Transverse colon (tissue), 4 donors: ENCODE measurements around the gene GPR150.

Experiments
- EP300 ChIP-seq: sonication (generic); formaldehyde crosslinking; IDR thresholded peaks from one replicate; pipeline ENCODE4 v1.6.1; 2017; ENCODE audit warnings: antibody characterized with exemption, low read depth
- POLR2A ChIP-seq: fragments of 450-650 bp; IDR thresholded peaks from one replicate; pipeline ENCODE4 v1.6.1; 2016; ENCODE audit warnings: antibody characterized with exemption, mild to moderate bottlenecking, moderate library complexity
- POLR2AphosphoS5 ChIP-seq, 3 donors: sonication (generic); formaldehyde crosslinking; IDR thresholded peaks; one replicate each; pipeline ENCODE4 v1.6.1; 2016; ENCODE audit warnings: antibody characterized with exemption in 3 of 3
- TF ChIP-seq, protein P1 (sequence below), 5 experiments: fragments of 200-600 bp in 3 of 5; fragments of 450-650 bp in 2 of 5; sonication (generic) in 3 of 5; IDR thresholded peaks; 1 replicate in 2 of 5; 2 replicates in 3 of 5; pipeline ENCODE4 v1.5.1; 2016 to 2017; ENCODE audit warnings: antibody characterized with exemption in 5 of 5, inconsistent platforms in 3 of 5, mild to moderate bottlenecking in 2 of 5, moderate library complexity in 1 of 5

DNA sequence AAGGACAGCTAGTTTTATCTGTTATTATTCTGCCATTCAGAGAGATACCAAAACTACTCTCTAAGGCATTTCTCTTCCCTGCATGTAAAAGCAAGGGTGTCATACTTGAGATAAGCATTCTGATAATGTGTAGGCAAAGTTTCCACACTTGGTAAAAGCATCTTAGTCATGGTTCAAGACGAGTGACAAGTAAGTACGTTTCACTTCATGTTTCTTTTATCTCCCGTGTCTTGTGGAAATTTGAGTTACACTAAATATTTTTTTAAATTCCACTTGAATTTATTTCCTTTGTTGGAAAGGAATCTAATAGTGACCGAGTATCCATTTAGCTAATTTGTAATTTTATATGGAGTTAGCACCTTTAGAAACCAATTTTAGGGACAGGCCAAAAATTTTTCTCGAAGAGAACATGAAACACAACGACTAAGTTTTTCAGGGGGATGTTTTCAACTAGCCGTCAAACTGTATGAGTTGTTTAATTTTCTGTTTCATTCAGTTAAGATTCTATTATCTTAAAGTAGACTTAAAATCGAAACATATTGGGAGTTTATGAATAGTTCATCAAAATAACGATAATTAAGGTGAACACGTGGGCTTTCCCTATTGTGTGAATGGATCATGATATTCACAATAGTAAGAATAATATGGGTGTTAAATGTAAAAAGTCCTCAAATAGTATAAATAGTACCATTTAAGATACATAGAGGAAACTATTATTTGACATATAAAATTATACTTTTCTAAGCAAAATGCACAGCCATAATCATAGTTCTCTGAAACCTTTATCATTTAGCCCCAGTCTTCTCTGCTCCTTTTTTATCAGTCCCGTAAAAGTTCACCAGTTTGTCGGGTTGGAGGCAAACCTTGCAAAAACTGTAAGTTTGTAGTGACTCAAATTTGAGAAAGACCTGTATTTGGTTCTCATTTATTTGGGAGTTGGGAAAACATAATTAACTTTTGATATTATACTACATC lies 28.3 kb downstream of the GPR150 start:
- TF ChIP-seq, protein P1, sequence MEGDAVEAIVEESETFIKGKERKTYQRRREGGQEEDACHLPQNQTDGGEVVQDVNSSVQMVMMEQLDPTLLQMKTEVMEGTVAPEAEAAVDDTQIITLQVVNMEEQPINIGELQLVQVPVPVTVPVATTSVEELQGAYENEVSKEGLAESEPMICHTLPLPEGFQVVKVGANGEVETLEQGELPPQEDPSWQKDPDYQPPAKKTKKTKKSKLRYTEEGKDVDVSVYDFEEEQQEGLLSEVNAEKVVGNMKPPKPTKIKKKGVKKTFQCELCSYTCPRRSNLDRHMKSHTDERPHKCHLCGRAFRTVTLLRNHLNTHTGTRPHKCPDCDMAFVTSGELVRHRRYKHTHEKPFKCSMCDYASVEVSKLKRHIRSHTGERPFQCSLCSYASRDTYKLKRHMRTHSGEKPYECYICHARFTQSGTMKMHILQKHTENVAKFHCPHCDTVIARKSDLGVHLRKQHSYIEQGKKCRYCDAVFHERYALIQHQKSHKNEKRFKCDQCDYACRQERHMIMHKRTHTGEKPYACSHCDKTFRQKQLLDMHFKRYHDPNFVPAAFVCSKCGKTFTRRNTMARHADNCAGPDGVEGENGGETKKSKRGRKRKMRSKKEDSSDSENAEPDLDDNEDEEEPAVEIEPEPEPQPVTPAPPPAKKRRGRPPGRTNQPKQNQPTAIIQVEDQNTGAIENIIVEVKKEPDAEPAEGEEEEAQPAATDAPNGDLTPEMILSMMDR (IDR thresholded peaks at IDR 0.05) = no peak
- TF ChIP-seq POLR2AphosphoS5 (IDR thresholded peaks at IDR 0.05) (no peak), POLR2A (no peak), EP300 (no peak)
